ENCODE results near the gene C4A.
A peak's percentile ranks its signal among the peaks of the same experiment; 100 is the strongest.

C4A gene

GRCh38 chr6:31958741-31959739, 22.8 kb upstream of the C4A start, which contains the start of the genes NELFE and SKIC2:
TSS of gene NELFE (minus strand) at chr6:31958971. CDS start at chr6:31958446, 525 bp downstream.
TSS of gene SKIC2 (plus strand) at chr6:31959175. CDS start at chr6:31959193, 18 bp downstream.
- Histone ChIP-seq H3K27ac (ENCODE audit: insufficient read depth, low read length, poor library complexity, severe bottlenecking) (peak within 1 kb of the TSS; percentile 89), H3K9me3 (ENCODE audit: control insufficient read depth, low read length) (no peaks in the 10 kb centered on the region), H3K27me3 (replicated peaks; ENCODE audit: control insufficient read depth, insufficient read depth, low read length, poor library complexity, severe bottlenecking) (no peaks in the 10 kb centered on the region), H3K36me3 (ENCODE audit: control insufficient read depth, insufficient read depth, low read length) (peaks cover 63% of the 10 kb centered on the region), H3K4me3 (ENCODE audit: insufficient read depth, low read depth, low read length, poor library complexity, severe bottlenecking) (peak within 1 kb of the TSS; percentile 77), H3K4me1 (ENCODE audit: control insufficient read depth, insufficient read depth, low read length, poor library complexity, severe bottlenecking) (peaks cover 14% of the 10 kb centered on the region)
- peak; percentile 96 to 98 (median 96) for DNase-seq

GRCh38 chr6:31961616-31962015, 20.2 kb upstream of the C4A start:
- H3K27ac ChIP-seq (ENCODE audit: insufficient read depth, low read length, poor library complexity, severe bottlenecking), result no peak overlapping the region
- no peak for DNase-seq
- H3K4me3 ChIP-seq (ENCODE audit: insufficient read depth, low read depth, low read length, poor library complexity, severe bottlenecking), result no peak overlapping the region
- H3K9me3 ChIP-seq (ENCODE audit: control insufficient read depth, low read length), result no peaks in the 10 kb centered on the region
- peaks cover 14% of the 10 kb centered on the region for H3K4me1 ChIP-seq (ENCODE audit: control insufficient read depth, insufficient read depth, low read length, poor library complexity, severe bottlenecking)
- H3K36me3 ChIP-seq (ENCODE audit: control insufficient read depth, insufficient read depth, low read length), result peaks cover 56% of the 10 kb centered on the region
- H3K27me3 ChIP-seq (replicated peaks; ENCODE audit: control insufficient read depth, insufficient read depth, low read length, poor library complexity, severe bottlenecking), result no peaks in the 10 kb centered on the region

GRCh38 chr6:31963921-31964320, 17.9 kb upstream of the C4A start:
- H3K27me3 ChIP-seq (replicated peaks; ENCODE audit: control insufficient read depth, insufficient read depth, low read length, poor library complexity, severe bottlenecking), result no peaks in the 10 kb centered on the region
- DNase-seq, result no peak
- peaks cover 75% of the 10 kb centered on the region for H3K36me3 ChIP-seq (ENCODE audit: control insufficient read depth, insufficient read depth, low read length)
- H3K9me3 ChIP-seq (ENCODE audit: control insufficient read depth, low read length), result no peaks in the 10 kb centered on the region
- H3K4me1 ChIP-seq (ENCODE audit: control insufficient read depth, insufficient read depth, low read length, poor library complexity, severe bottlenecking), result peaks cover 7% of the 10 kb centered on the region
- no peak overlapping the region for H3K27ac ChIP-seq (ENCODE audit: insufficient read depth, low read length, poor library complexity, severe bottlenecking)
- no peak overlapping the region for H3K4me3 ChIP-seq (ENCODE audit: insufficient read depth, low read depth, low read length, poor library complexity, severe bottlenecking)

- Histone ChIP-seq H3K27me3 (replicated peaks; ENCODE audit: control insufficient read depth, insufficient read depth, low read length, poor library complexity, severe bottlenecking) (no peaks in the 10 kb centered on the region), H3K27ac (ENCODE audit: insufficient read depth, low read length, poor library complexity, severe bottlenecking) (no peak overlapping the region), H3K9me3 (ENCODE audit: control insufficient read depth, low read length) (no peaks in the 10 kb centered on the region), H3K4me3 (ENCODE audit: insufficient read depth, low read depth, low read length, poor library complexity, severe bottlenecking) (no peak overlapping the region), H3K4me1 (ENCODE audit: control insufficient read depth, insufficient read depth, low read length, poor library complexity, severe bottlenecking) (peaks cover 5% of the 10 kb centered on the region), H3K36me3 (ENCODE audit: control insufficient read depth, insufficient read depth, low read length) (peaks cover 86% of the 10 kb centered on the region)
- DNase-seq, result no peak
These were observed 16.2 kb upstream of the C4A start for GRCh38 chr6:31965700-31966099.

- no peak for DNase-seq
- Histone ChIP-seq H3K4me3 (ENCODE audit: insufficient read depth, low read depth, low read length, poor library complexity, severe bottlenecking) (no peak overlapping the region), H3K27me3 (replicated peaks; ENCODE audit: control insufficient read depth, insufficient read depth, low read length, poor library complexity, severe bottlenecking) (no peaks in the 10 kb centered on the region)
These were observed 15.4 kb upstream of the C4A start for GRCh38 chr6:31966506-31966905.

GRCh38 chr6:31966997-31967925, 14.6 kb upstream of the C4A start:
- Histone ChIP-seq H3K4me1 (ENCODE audit: control insufficient read depth, insufficient read depth, low read length, poor library complexity, severe bottlenecking) (peaks cover 13% of the 10 kb centered on the region), H3K9me3 (ENCODE audit: control insufficient read depth, low read length) (no peaks in the 10 kb centered on the region), H3K27ac (ENCODE audit: insufficient read depth, low read length, poor library complexity, severe bottlenecking) (no peak overlapping the region), H3K27me3 (replicated peaks; ENCODE audit: control insufficient read depth, insufficient read depth, low read length, poor library complexity, severe bottlenecking) (no peaks in the 10 kb centered on the region), H3K36me3 (ENCODE audit: control insufficient read depth, insufficient read depth, low read length) (peaks cover 70% of the 10 kb centered on the region), H3K4me3 (ENCODE audit: insufficient read depth, low read depth, low read length, poor library complexity, severe bottlenecking) (no peak overlapping the region)
- DNase-seq, result no peak

More at GRCh38 chr6:31966506-31966905, 15.4 kb upstream of the C4A start:
- Histone ChIP-seq H3K27ac (ENCODE audit: insufficient read depth, low read length, poor library complexity, severe bottlenecking) (no peak overlapping the region), H3K4me1 (ENCODE audit: control insufficient read depth, insufficient read depth, low read length, poor library complexity, severe bottlenecking) (peaks cover 13% of the 10 kb centered on the region), H3K36me3 (ENCODE audit: control insufficient read depth, insufficient read depth, low read length) (peaks cover 78% of the 10 kb centered on the region), H3K9me3 (ENCODE audit: control insufficient read depth, low read length) (no peaks in the 10 kb centered on the region)

GRCh38 chr6:31967926-31968320, 13.9 kb upstream of the C4A start:
- Histone ChIP-seq H3K9me3 (ENCODE audit: control insufficient read depth, low read length) (no peaks in the 10 kb centered on the region), H3K4me1 (ENCODE audit: control insufficient read depth, insufficient read depth, low read length, poor library complexity, severe bottlenecking) (peaks cover 18% of the 10 kb centered on the region), H3K4me3 (ENCODE audit: insufficient read depth, low read depth, low read length, poor library complexity, severe bottlenecking) (no peak overlapping the region), H3K36me3 (ENCODE audit: control insufficient read depth, insufficient read depth, low read length) (peaks cover 64% of the 10 kb centered on the region), H3K27ac (ENCODE audit: insufficient read depth, low read length, poor library complexity, severe bottlenecking) (no peak overlapping the region), H3K27me3 (replicated peaks; ENCODE audit: control insufficient read depth, insufficient read depth, low read length, poor library complexity, severe bottlenecking) (no peaks in the 10 kb centered on the region)
- DNase-seq, result no peak

GRCh38 chr6:31968326-31968725, 13.5 kb upstream of the C4A start:
- Histone ChIP-seq H3K9me3 (ENCODE audit: control insufficient read depth, low read length) (no peaks in the 10 kb centered on the region), H3K36me3 (ENCODE audit: control insufficient read depth, insufficient read depth, low read length) (peaks cover 60% of the 10 kb centered on the region), H3K27ac (ENCODE audit: insufficient read depth, low read length, poor library complexity, severe bottlenecking) (no peak overlapping the region), H3K27me3 (replicated peaks; ENCODE audit: control insufficient read depth, insufficient read depth, low read length, poor library complexity, severe bottlenecking) (no peaks in the 10 kb centered on the region), H3K4me1 (ENCODE audit: control insufficient read depth, insufficient read depth, low read length, poor library complexity, severe bottlenecking) (peaks cover 21% of the 10 kb centered on the region), H3K4me3 (ENCODE audit: insufficient read depth, low read depth, low read length, poor library complexity, severe bottlenecking) (no peak overlapping the region)
- DNase-seq, result no peak

- peaks cover 52% of the 10 kb centered on the region for H3K36me3 ChIP-seq (ENCODE audit: control insufficient read depth, insufficient read depth, low read length)
- no peaks in the 10 kb centered on the region for H3K9me3 ChIP-seq (ENCODE audit: control insufficient read depth, low read length)
- no peak for DNase-seq
- no peaks in the 10 kb centered on the region for H3K27me3 ChIP-seq (replicated peaks; ENCODE audit: control insufficient read depth, insufficient read depth, low read length, poor library complexity, severe bottlenecking)
- H3K4me1 ChIP-seq (ENCODE audit: control insufficient read depth, insufficient read depth, low read length, poor library complexity, severe bottlenecking), result peaks cover 21% of the 10 kb centered on the region
- no peak overlapping the region for H3K27ac ChIP-seq (ENCODE audit: insufficient read depth, low read length, poor library complexity, severe bottlenecking)
- no peak overlapping the region for H3K4me3 ChIP-seq (ENCODE audit: insufficient read depth, low read depth, low read length, poor library complexity, severe bottlenecking)
These were observed 12.8 kb upstream of the C4A start for GRCh38 chr6:31968791-31969711.

All from effector memory CD4-positive, alpha-beta T cell (primary cell).